ENCODE results near the gene SYCE1L. TPM values are rescaled to one million over a fixed set of nuclear protein-coding genes. Genes with fewer than 3 reads are reported as not detected.
A peak's percentile ranks its signal among the peaks of the same experiment; 100 is the strongest.

Gene SYCE1L
- total RNA-seq, 1 donor from 2014 or later, result 20.0 TPM

- Mint-ChIP-seq H3K9me3 (no peaks in the 10 kb centered on the region), H3K4me1 (ENCODE audit: unreplicated experiment) (no peaks in the 10 kb centered on the region), H3K4me3 (no peak overlapping the region), H3K27me3 (no peaks in the 10 kb centered on the region), H3K27ac (no peak overlapping the region), H3K36me3 (peaks cover 9% of the 10 kb centered on the region)
- no peak for TF ChIP-seq CTCF (conservative IDR thresholded peaks at IDR 0.05)
- no peak for DNase-seq (ENCODE audit: extremely low spot score, unreplicated experiment)
Observed at GRCh38 chr16:77219437-77219836, 20.2 kb downstream of the SYCE1L start.

DNA sequence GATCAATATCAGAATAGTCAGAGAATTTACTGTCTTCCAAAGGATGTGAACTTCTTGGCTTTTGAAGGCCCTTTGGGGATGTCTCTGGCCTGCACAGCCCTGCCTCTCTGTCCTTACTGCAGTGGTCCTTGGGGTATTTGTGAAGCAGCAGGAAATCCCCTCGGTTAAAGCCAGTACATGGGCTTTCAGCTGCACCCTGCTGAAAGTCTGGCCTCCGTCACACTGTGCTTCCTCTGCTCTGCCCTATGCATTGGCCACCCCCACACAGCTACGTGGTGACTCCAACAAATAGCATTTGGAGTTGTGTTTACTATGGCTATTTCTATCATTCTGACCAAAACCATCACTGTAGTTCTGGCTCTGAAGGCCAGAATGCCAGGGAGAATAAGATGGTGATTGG, 21.2 kb downstream of the SYCE1L start:
- no peaks in the 10 kb centered on the region for H3K9me3 Mint-ChIP-seq
- no peak for TF ChIP-seq CTCF (conservative IDR thresholded peaks at IDR 0.05)
- H3K36me3 Mint-ChIP-seq, result peaks cover 9% of the 10 kb centered on the region
- no peak overlapping the region for H3K4me3 Mint-ChIP-seq
- no peaks in the 10 kb centered on the region for H3K4me1 Mint-ChIP-seq (ENCODE audit: unreplicated experiment)
- no peaks in the 10 kb centered on the region for H3K27me3 Mint-ChIP-seq
- no peak for DNase-seq (ENCODE audit: extremely low spot score, unreplicated experiment)
- no peak overlapping the region for H3K27ac Mint-ChIP-seq

DNA sequence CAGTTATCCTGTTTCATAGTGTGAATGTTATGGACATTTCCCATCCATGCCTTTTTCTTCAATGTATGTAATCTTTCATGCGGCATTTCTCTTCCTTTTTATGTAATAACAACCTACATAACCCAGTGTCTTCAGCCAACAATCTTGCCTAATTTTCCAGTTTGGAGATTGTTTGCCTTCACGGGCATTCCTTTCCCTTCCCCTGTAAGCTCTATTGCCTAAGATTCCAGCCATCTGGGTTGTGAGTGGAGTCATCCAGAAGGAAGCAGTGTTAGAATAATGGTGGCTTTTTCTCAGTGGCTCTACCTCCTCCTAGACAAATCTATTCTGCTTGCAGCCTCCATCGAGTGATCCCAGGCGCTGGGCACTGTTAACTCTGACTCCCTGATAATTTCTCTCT, 22.3 kb downstream of the SYCE1L start:
- no peak overlapping the region for H3K27ac Mint-ChIP-seq
- no peak for DNase-seq (ENCODE audit: extremely low spot score, unreplicated experiment)
- peaks cover 6% of the 10 kb centered on the region for H3K36me3 Mint-ChIP-seq
- H3K9me3 Mint-ChIP-seq, result no peaks in the 10 kb centered on the region
- no peaks in the 10 kb centered on the region for H3K4me1 Mint-ChIP-seq (ENCODE audit: unreplicated experiment)
- no peak overlapping the region for H3K4me3 Mint-ChIP-seq
- no peak for TF ChIP-seq CTCF (conservative IDR thresholded peaks at IDR 0.05)
- H3K27me3 Mint-ChIP-seq, result no peaks in the 10 kb centered on the region

- Mint-ChIP-seq H3K4me3 (no peak overlapping the region), H3K9me3 (no peaks in the 10 kb centered on the region), H3K36me3 (peaks cover 6% of the 10 kb centered on the region), H3K27me3 (no peaks in the 10 kb centered on the region), H3K4me1 (ENCODE audit: unreplicated experiment) (no peaks in the 10 kb centered on the region), H3K27ac (no peak overlapping the region)
- no peak for DNase-seq (ENCODE audit: extremely low spot score, unreplicated experiment)
- TF ChIP-seq CTCF (conservative IDR thresholded peaks at IDR 0.05), result peak; percentile 58
Observed at GRCh38 chr16:77223184-77223583, 24.0 kb downstream of the SYCE1L start.

DNA sequence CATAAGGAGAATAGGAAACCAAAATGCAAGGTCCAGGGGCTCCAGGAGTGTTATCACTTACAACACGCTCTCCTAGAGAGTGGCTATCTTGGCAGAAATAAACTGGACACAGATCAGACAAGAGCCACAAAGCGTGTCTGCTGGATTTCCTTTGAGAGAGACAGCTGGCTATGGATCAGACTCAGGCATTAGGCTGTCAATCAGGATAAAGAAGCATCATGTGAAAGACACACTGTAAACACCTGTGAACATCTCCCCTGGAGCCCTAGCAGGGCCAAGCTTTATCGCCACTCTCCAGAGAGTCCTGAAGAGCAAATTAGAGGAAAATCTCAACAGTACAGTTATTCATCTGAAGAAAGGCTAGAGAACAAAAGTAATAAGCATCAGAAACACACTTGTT, 26.0 kb downstream of the SYCE1L start:
- Mint-ChIP-seq H3K4me1 (ENCODE audit: unreplicated experiment) (no peaks in the 10 kb centered on the region), H3K4me3 (no peak overlapping the region), H3K27me3 (no peaks in the 10 kb centered on the region), H3K9me3 (no peaks in the 10 kb centered on the region), H3K27ac (no peak overlapping the region), H3K36me3 (no peaks in the 10 kb centered on the region)
- TF ChIP-seq CTCF (conservative IDR thresholded peaks at IDR 0.05), result no peak
- no peak for DNase-seq (ENCODE audit: extremely low spot score, unreplicated experiment)

GRCh38 chr16:77227745-77228144, 28.5 kb downstream of the SYCE1L start:
- no peak overlapping the region for H3K27ac Mint-ChIP-seq
- no peaks in the 10 kb centered on the region for H3K36me3 Mint-ChIP-seq
- no peak overlapping the region for H3K4me3 Mint-ChIP-seq
- DNase-seq (ENCODE audit: extremely low spot score, unreplicated experiment), result no peak
- TF ChIP-seq CTCF (conservative IDR thresholded peaks at IDR 0.05), result no peak
- H3K27me3 Mint-ChIP-seq, result no peaks in the 10 kb centered on the region
- no peaks in the 10 kb centered on the region for H3K9me3 Mint-ChIP-seq
- H3K4me1 Mint-ChIP-seq (ENCODE audit: unreplicated experiment), result no peaks in the 10 kb centered on the region
